ENCODE measurements around the gene VCPKMT.

The VCPKMT gene

DNA sequence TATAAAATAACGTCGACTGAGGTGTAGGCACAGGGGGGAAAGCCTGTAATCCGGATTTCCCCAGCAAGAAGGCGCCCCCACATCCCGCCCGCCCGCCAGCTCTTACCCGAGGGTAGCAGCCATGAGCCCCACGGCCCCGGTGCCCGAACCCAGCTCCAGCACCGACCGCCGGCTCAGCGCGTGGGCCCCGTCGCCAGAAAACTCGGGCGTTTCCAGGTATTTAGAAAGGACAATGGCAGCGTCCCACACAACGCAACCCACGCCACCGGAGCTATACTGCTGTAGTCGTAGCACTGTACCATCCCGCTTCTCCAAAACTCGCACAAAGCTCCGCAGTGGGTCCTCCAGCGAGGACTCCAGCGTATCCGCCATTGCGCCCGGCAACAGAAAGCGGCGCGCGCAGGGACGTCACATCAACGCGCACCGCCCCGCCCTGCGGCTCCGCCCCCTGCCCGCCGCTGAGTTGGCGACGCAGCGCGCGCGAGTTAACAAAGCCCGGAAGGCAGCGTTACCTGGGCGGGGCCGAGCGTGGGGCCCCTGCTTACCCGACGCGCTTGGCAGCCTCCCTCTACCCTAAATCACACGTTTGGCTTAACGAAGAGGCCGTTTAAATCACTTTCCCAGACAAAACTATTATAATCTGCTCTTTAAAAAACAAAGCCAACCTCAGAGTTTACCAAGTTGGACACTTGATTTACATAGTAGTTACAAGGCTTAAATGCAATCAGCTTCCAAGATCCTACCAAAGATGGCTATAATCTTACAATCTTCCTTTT is at the start of gene VCPKMT:
Gene VCPKMT, minus strand, starts transcription at position 392 of the 776 bp plus-strand sequence. Its CDS starts 20 bp downstream, at position 372.
- DNase-seq (ENCODE audit: low read depth) = peak; percentile 97

DNA sequence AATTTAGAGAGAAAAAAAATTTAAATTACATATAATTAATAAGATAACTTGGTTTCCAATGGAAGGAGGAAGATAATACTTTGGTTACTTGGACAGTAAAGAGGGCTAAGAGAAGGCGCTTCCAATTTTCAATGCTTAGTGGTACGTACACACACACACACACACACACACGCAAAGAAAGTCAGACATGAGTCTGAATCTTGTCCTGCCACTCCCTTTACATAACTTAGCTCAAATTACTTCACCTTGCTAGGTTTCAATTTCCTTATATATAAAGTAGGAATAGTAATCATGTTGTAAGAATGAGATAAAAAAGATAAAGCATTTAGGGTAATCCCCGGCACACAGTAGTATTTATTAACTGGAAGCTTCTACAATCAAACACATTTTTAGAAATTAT is 39.7 kb upstream of the VCPKMT start:
- DNase-seq (ENCODE audit: low read depth) = no peak

DNA sequence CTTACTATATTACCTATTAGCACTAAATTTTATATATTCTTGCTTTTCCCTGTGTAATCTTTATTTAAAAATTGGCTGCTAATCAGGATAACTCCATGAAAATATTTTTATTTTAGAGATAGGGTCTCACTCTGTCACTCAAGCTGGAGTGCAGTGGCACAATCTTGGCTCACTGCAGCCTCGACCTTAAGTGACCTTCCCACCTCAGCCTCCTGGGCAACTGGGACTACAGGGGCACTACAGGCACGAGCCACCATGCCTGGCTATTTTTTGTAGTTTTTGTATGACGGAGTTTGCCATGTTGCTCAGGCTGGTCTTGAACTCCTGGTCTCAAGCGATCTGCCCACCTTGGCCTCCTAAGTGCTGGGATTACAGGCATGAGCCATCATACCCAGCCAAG is 32.4 kb upstream of the VCPKMT start:
- no peak for DNase-seq (ENCODE audit: low read depth)

DNA sequence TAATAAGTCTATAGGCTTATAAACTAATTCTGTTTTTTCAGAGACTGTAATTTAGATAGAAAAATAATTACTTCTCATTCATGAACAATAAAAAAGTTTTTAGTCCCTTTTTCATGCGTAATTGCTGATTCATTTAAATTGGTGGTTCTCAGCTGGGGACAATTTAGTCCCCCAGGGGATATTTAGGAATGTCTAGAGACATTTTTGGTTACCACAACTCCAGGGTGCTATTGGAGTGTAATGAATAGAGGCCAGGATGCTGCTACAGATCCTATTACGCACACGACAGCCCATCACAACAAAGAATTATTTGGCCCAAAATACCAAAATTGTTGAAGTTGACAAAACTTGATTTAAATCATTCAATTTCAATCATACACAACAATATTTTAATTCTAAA is 22.8 kb upstream of the VCPKMT start:
- DNase-seq (ENCODE audit: low read depth) = no peak

DNA sequence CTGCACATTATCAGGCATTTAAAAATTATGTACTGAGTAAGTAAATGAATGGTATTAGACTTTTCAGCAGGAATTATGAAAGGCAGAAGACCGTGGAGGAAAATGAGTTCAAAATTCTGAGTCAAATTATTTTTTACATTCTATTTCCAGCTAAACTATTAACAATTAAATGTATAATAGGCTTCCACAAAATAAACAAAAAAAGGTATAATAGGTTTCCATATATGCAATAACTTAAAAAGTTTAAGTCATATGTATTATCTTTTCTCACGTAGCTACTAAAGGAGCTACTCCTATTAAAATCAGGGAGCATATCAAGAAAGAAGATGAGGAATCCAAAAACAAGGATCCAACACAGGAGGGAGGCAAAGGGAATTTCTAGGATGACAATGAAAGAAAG is 11.4 kb upstream of the VCPKMT start:
- DNase-seq (ENCODE audit: low read depth) = no peak

DNA sequence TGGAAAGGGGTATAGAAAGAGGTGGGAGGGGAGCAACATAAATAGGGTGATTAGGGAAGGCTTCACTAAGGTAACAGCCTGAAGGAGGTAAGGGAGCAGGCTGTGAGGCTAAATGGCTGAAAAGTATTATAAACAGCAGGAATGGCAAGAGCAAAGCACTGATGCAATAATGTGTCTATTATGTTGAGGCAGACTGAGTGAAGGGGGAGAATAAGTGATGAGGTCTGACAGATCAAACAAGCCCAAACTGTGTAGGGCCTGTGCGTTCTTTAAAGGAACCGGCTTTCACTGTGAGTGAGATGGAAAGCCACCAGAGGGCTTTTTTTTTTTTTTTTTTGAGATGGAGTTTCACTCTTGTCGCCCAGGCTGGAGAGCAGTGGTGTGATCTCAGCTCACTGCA is 6.7 kb upstream of the VCPKMT start:
- DNase-seq (ENCODE audit: low read depth) = no peak

- no peak for DNase-seq (ENCODE audit: low read depth)
Measured at GRCh38 chr14:50122291-50122690, 5.9 kb upstream of the VCPKMT start.

GRCh38 chr14:50121486-50121885 is 5.1 kb upstream of the VCPKMT start:
- DNase-seq (ENCODE audit: low read depth) = no peak

- no peak for DNase-seq (ENCODE audit: low read depth)
Measured at GRCh38 chr14:50117456-50117855, 1.1 kb upstream of the VCPKMT start.

GRCh38 chr14:50116966-50117365 is 594 bp upstream of the VCPKMT start:
- DNase-seq (ENCODE audit: low read depth) = no peak

GRCh38 chr14:50113381-50114035 is 2.9 kb downstream of the VCPKMT start:
- no peak for DNase-seq (ENCODE audit: low read depth)

DNA sequence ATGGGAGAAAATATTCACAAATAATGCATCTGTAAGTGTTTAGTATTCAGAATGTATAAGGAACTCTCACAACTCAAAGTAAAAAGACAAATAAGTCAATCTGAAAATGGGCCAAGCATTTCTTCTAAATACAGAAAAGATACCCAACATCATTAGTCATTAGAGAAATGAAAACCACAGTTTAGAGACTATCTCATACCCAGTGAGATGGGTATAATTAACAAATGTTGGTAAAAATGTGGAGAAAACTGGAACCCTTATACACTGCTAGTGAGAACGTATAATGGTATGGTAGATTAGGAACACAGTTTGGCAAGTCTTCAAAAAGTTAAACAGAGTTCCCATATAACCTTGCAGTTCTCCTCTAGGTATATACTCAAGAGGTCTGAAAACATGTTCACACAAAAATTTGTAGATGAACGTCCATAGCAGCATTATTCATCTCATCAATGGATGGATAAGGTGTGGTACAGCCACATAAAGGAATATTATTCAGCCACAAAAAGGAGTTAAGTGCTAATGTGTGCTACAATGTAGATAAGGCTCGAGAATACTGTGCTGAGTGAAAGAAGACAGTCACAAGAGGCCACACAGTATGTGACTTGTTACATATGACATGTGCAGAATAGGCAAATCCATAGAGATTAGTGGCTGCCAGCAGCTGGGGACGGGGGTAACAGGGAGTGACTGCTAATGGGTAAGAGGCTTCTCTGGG is 5.9 kb downstream of the VCPKMT start:
- DNase-seq (ENCODE audit: low read depth) = no peak

- no peak for DNase-seq (ENCODE audit: low read depth)
Measured at GRCh38 chr14:50109342-50109741, 7.0 kb downstream of the VCPKMT start.

- DNase-seq (ENCODE audit: low read depth) = no peak
Measured at GRCh38 chr14:50107850-50108249, 8.5 kb downstream of the VCPKMT start.

DNA sequence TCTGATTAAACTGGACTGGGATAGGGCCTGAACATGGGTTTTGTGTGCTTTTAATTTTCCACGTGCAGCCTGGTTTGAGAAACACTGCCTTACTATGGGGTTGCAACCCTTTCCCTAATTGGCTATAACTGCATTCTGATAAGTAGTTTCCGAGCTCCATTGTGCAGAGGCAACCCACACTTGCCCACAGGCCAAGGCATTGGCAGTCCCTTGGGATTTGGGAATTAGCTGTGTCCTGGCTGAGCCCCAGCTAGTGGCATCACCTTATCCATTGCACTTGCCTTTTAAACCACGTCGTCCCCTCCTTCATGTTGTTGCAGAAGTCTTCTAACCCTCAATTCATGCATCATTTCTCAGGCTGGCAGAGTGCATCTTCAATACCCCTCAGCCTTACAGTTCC is 10.2 kb downstream of the VCPKMT start:
- no peak for DNase-seq (ENCODE audit: low read depth)

- no peak for DNase-seq (ENCODE audit: low read depth)
Measured at GRCh38 chr14:50103558-50103957, 12.8 kb downstream of the VCPKMT start.

GRCh38 chr14:50101417-50101816 is 15.0 kb downstream of the VCPKMT start:
- no peak for DNase-seq (ENCODE audit: low read depth)

DNA sequence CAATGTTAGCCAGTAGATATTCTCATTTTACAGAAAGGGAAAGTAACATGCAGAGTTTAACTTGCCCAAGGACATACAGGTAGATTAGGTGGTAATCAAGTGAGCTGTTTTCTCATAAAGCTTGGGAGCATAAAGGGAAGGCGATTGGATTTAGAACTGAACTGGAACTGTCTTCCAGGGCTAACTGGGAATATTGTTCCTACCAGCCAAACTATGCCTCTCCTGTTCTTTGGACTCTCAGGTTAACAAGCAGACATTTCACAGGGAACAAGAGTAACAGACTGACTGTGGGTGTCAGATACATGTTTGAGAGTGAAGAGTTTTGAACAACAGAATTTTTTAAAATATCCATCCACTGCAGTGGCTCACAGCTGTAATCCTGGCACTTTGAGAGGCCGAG is 15.6 kb downstream of the VCPKMT start:
- DNase-seq (ENCODE audit: low read depth) = no peak

- no peak for DNase-seq (ENCODE audit: low read depth)
Measured at GRCh38 chr14:50099335-50099734, 17.0 kb downstream of the VCPKMT start.

DNA sequence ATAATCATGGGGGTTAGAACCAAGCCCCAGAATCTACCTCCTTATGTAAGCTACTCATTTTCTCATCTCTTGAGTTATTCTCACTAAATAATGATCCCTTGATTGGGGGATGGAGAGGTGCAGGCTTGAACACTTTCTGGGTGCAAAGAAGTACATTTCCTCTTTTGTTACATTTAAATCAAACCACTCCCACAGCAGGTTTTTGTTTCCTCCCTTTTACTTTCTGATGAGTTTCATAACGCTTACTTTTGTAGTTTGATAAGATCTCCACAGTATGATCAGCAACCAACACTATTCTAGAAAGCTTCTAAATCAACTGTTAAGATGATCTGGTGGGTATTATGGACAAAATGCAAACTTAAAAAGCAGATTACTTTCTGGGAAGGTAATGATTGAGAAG is 20.5 kb downstream of the VCPKMT start:
- DNase-seq (ENCODE audit: low read depth) = no peak

GRCh38 chr14:50094056-50094755 is 22.2 kb downstream of the VCPKMT start:
- no peak for DNase-seq (ENCODE audit: low read depth)

- DNase-seq (ENCODE audit: low read depth) = no peak
Measured at GRCh38 chr14:50093496-50093895, 22.9 kb downstream of the VCPKMT start.
